H54 (cell line): Measurements from ENCODE around the gene MAST4.

Experiments
- DNase-seq: peaks from one replicate; pipeline ENCODE4 v3.0.0; 2011; ENCODE audit warnings: low spot score, mixed read lengths; ENCODE audit not compliant: insufficient read length
- FAIRE-seq: peaks from 3 replicates; lab custom pipeline; 2011; peaks lifted over from hg19 to GRCh38; lab: Jason Lieb, UNC
- POLR2A ChIP-seq: IDR thresholded peaks from 2 replicates; pipeline ENCODE4 v1.6.1; 2011; ENCODE audit warnings: low read depth, mild to moderate bottlenecking, low read length

MAST4 gene

GRCh38 chr5:66795682-66796081, 199.5 kb downstream of the MAST4 start:
- FAIRE-seq, result no peak
- TF ChIP-seq POLR2A, result no peak
- DNase-seq, result no peak

GRCh38 chr5:66796305-66797292, 200.4 kb downstream of the MAST4 start:
- FAIRE-seq (no peak), DNase-seq (no peak)
- TF ChIP-seq POLR2A, result no peak

- FAIRE-seq, result no peak
- DNase-seq, result no peak
- no peak for TF ChIP-seq POLR2A
These were observed 206.7 kb downstream of the MAST4 start for GRCh38 chr5:66802941-66803340.

GRCh38 chr5:66805514-66806430, 209.6 kb downstream of the MAST4 start:
- TF ChIP-seq POLR2A, result no peak

GRCh38 chr5:66807743-66808142, 211.6 kb downstream of the MAST4 start:
- FAIRE-seq (peak; percentile 53), DNase-seq (peak; percentile 15)
- no peak for TF ChIP-seq POLR2A

More at GRCh38 chr5:66805514-66806430, 209.6 kb downstream of the MAST4 start:
- FAIRE-seq (no peak), DNase-seq (no peak)

- FAIRE-seq, result no peak
- DNase-seq, result no peak
- TF ChIP-seq POLR2A, result no peak
These were observed 212.5 kb downstream of the MAST4 start for GRCh38 chr5:66808663-66809062.

- no peak for TF ChIP-seq POLR2A
- DNase-seq (no peak), FAIRE-seq (no peak)
These were observed 214.0 kb downstream of the MAST4 start for GRCh38 chr5:66810151-66810550.

GRCh38 chr5:66810848-66811261, 214.7 kb downstream of the MAST4 start:
- no peak for FAIRE-seq
- no peak for TF ChIP-seq POLR2A
- DNase-seq, result no peak

GRCh38 chr5:66812291-66812690, 216.1 kb downstream of the MAST4 start:
- FAIRE-seq, result no peak
- DNase-seq, result no peak
- TF ChIP-seq POLR2A, result no peak

- no peak for DNase-seq
- FAIRE-seq, result no peak
- no peak for TF ChIP-seq POLR2A
These were observed 217.1 kb downstream of the MAST4 start for GRCh38 chr5:66813306-66813705.

- DNase-seq (peak; percentile 15), FAIRE-seq (peak; percentile 33)
- no peak for TF ChIP-seq POLR2A
These were observed 218.2 kb downstream of the MAST4 start for GRCh38 chr5:66814146-66814991.

GRCh38 chr5:66818304-66818934, 222.2 kb downstream of the MAST4 start:
- DNase-seq (no peak), FAIRE-seq (no peak)
- no peak for TF ChIP-seq POLR2A

- FAIRE-seq (no peak), DNase-seq (no peak)
- TF ChIP-seq POLR2A, result no peak
These were observed 222.7 kb downstream of the MAST4 start for GRCh38 chr5:66818935-66819328.
